ENCODE results near the gene TMEM132C. TPM values are rescaled to one million over a fixed set of nuclear protein-coding genes. Genes with fewer than 3 reads are reported as not detected.

Gene TMEM132C
- total RNA-seq, 1 donor from 2014 or later = not detected

DNA sequence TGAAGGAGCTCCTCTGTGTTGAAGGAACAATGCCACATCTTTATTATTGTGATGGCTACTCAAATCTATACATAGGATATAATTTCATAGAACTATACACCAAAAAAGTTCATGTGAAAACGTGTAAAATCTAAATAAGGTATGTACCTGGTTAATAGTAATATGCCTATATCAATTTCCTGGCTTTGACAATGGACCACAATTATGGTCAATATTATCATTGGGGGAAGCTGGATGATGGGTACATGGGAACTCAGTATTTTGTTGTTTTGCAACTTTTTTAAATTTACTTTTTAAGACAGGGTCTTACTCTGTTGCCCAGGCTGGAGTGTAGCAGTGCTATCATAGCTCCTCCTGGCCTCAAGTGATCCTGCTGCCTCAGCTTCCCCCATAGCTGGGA, 270.7 kb downstream of the TMEM132C start:
- no peak for DNase-seq (ENCODE audit: low read depth)
- no peak overlapping the region for H3K4me3 ChIP-seq (ENCODE audit: low read depth, low read length)
- TF ChIP-seq, protein P1, sequence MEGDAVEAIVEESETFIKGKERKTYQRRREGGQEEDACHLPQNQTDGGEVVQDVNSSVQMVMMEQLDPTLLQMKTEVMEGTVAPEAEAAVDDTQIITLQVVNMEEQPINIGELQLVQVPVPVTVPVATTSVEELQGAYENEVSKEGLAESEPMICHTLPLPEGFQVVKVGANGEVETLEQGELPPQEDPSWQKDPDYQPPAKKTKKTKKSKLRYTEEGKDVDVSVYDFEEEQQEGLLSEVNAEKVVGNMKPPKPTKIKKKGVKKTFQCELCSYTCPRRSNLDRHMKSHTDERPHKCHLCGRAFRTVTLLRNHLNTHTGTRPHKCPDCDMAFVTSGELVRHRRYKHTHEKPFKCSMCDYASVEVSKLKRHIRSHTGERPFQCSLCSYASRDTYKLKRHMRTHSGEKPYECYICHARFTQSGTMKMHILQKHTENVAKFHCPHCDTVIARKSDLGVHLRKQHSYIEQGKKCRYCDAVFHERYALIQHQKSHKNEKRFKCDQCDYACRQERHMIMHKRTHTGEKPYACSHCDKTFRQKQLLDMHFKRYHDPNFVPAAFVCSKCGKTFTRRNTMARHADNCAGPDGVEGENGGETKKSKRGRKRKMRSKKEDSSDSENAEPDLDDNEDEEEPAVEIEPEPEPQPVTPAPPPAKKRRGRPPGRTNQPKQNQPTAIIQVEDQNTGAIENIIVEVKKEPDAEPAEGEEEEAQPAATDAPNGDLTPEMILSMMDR (conservative IDR thresholded peaks at IDR 0.05; ENCODE audit: low read depth, low read length) = no peak

DNA sequence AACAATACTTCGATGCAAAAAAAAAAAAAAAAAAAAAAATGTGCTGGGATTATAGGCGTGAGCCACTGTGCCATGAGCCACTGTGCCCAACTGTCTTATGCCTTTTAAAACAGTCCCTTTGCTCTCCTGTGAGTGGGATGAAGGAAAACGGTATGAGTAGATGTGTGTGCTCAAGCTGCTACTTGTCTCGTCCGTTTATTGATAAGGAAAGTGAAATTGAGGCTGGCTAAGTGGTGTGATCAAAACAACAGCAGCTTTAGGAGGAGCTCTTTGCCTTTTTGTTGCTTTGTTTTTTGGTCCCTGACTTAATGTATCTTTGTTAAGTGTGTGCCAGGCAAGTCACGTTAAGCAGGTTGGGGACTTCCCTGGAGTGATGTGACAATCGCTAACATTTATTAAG, 275.9 kb downstream of the TMEM132C start:
- TF ChIP-seq, protein P1 (conservative IDR thresholded peaks at IDR 0.05; ENCODE audit: low read depth, low read length) = no peak
- DNase-seq (ENCODE audit: low read depth) = no peak
- no peak overlapping the region for H3K4me3 ChIP-seq (ENCODE audit: low read depth, low read length)

DNA sequence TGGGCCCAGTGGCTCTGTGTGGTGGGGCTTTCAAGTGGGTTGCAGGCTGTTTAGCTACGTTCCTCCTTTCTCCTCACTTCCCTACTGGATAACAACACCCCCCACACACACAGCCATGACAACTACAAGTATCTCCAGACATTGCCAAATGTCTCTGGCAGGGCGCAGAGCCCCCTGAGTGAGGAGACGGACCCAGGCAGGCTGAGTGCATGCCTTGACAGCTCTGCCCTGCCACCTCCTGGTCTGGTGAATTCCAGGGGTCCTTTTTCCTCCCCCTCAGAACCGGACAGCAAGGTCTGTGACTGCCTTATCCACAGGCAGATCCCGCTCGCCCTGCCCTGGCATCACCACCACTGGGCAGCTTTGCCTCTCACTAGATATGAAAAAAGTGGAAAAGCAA, 276.5 kb downstream of the TMEM132C start:
- no peak for DNase-seq (ENCODE audit: low read depth)
- TF ChIP-seq, protein P1 (conservative IDR thresholded peaks at IDR 0.05; ENCODE audit: low read depth, low read length) = no peak
- H3K4me3 ChIP-seq (ENCODE audit: low read depth, low read length) = no peak overlapping the region

DNA sequence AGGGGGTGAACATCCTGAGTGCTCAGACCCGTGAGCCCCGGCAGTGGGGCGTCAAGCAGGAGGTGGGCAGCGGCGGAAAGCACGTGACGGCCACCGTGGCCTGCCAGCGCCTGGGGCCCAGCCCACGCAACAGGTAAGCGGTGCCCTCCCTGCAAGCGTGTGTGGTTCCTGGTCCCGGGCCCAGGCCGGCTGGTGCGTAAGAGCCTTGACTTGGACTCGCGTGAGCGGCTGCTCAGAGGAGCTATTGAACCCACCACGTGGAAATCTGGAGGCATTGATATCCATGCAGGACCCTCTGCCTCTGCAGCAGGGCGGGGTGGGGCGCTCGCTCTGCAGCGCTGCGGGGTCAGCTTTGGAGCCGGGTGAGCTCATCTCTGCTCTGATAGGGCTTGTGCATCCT, 277.0 kb downstream of the TMEM132C start:
- no peak for DNase-seq (ENCODE audit: low read depth)
- H3K4me3 ChIP-seq (ENCODE audit: low read depth, low read length) = no peak overlapping the region
- TF ChIP-seq, protein P1 (conservative IDR thresholded peaks at IDR 0.05; ENCODE audit: low read depth, low read length) = no peak

DNA sequence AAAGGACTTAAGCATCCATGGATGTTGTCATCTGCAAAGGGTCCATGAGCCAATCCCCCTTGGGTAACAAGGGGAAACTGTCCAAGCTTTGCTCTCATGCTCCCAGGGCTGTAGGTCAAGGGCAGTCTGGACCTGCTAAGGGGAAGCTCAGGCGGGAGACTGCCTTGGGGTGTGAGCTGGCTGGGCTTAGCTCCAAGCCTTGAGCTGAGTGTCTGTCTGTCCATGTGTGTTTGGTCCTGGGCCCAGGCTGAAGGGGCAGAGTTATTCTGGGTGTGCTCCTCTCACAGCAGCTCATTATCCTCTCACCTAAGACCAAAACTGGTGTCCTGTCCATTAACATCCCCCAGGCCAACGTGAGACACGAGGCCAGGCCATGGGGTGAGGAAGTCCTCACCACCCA, 282.0 kb downstream of the TMEM132C start:
- TF ChIP-seq, protein P1 (conservative IDR thresholded peaks at IDR 0.05; ENCODE audit: low read depth, low read length) = no peak

DNA sequence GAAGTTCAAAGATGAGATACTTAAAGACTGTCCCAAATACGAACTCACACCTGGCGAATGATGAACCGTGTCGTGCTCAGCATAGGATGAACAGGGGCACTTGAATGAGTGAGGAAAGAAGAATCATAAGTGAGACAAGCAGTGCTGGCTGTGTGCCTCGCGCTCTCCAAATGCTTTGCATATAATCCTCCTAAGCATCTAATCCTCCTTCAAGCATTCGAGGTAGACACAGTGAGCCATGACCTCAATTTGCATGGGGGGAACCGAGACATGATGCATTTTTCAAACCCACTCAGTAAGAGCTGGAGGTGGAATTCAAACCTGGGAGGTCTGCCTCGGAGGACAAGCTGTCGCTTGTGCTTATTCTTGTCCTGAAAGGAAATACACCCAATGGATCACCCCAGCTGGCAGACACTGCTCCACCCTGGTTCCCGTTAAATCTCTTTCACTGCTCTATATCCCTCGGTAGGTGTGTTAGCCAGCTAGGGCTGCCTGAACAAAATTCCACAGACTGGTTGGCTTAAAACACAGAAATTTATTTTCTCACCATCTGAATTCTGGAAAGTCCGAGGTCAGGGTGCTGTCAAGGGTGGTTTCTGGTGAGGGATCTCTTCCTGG, 282.7 kb downstream of the TMEM132C start:
- no peak overlapping the region for H3K4me3 ChIP-seq (ENCODE audit: low read depth, low read length)
- no peak for DNase-seq (ENCODE audit: low read depth)
- TF ChIP-seq, protein P1 (conservative IDR thresholded peaks at IDR 0.05; ENCODE audit: low read depth, low read length) = no peak

More for the DNA sequence above, 282.0 kb downstream of the TMEM132C start:
- no peak overlapping the region for H3K4me3 ChIP-seq (ENCODE audit: low read depth, low read length)
- DNase-seq (ENCODE audit: low read depth) = no peak

DNA sequence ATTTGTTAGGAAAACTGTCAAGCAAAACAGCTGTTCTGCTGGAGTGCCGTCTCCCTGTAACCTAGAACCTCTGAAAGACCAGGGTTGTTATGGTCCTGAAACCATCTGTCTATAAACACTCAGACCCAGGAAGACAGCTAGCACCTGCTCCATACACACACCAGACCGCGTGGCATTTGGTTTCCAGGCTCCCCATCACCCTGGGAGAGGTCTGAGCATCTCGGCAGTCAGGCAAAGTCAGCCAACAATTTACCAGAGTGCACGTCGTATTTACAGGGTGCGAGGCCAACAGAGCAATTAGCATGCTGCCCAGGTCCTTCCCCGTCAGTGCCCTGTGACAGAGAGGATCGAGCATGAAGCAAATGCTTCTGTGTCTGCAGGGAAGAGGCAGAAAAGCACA, 284.3 kb downstream of the TMEM132C start:
- TF ChIP-seq, protein P1 (conservative IDR thresholded peaks at IDR 0.05; ENCODE audit: low read depth, low read length) = no peak
- no peak for DNase-seq (ENCODE audit: low read depth)
- no peak overlapping the region for H3K4me3 ChIP-seq (ENCODE audit: low read depth, low read length)

Data from epithelial cell of proximal tubule (primary cell).